HG03521 (cell line): ENCODE results near the gene GNPDA1.

Experiments used
- ATAC-seq: cut with Tn5 transposase; IDR thresholded peaks from one replicate; pipeline ENCODE4 v1.9.1; 2021; ENCODE audit warnings: mild to moderate bottlenecking, moderate library complexity; ENCODE audit not compliant: unreplicated experiment

The GNPDA1 gene

GRCh38 chr5:141995656-141996055 lies 17.2 kb downstream of the GNPDA1 start:
- ATAC-seq = no peak

- ATAC-seq = no peak
Observed at GRCh38 chr5:141994511-141995136, 18.2 kb downstream of the GNPDA1 start.

DNA sequence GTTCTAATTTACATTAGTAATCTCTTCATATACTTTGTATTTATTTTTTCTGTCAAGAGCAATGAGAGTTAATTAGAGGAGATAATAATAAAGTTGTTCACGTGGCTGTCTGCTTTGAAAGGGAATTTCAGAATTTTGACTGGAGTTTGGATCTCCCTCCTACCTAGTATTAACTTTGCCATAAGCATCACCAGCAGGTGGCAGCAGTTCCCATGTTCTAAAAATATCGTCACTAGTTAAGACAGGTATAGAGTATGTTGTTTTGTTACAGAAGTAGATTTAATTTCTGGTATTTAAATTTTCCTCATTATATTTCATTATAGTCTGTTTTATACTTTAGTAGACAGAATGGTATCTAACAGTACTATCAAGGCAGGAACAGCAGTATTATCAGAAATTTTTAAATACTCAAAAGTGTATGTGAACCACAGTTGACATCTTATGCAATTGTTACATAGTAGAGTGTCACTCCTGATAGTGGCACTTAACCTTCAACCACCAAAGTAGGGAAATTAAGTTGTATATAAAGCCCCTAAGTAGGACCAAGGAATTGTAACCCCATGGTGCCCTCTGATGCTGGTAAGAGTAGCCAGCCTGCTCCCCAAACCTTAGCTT lies 20.4 kb downstream of the GNPDA1 start:
- no peak for ATAC-seq

GRCh38 chr5:141989720-141990119 lies 23.1 kb downstream of the GNPDA1 start:
- no peak for ATAC-seq

- no peak for ATAC-seq
Observed at GRCh38 chr5:141986072-141986471, 26.8 kb downstream of the GNPDA1 start.

DNA sequence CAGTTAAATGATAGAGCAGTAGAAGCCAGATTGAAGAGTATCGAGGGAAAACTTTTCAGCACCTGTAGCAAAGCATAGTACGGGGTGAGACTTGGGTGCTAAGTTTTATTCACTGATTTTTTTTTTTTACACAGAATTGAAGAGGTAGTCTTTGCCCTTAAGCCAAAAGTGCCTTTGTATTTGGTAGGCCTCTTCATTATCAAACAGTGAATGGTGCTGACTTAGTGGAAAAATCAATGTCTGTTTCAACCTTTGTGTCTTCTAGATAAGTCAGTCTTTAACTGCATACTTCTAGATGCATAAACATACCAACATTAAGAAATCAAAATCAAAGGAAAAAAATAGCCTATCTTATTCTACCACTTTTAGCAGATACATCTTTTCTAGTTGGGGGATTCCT lies 30.2 kb downstream of the GNPDA1 start:
- ATAC-seq = no peak

GRCh38 chr5:141978389-141978788 lies 34.4 kb downstream of the GNPDA1 start:
- ATAC-seq = no peak

DNA sequence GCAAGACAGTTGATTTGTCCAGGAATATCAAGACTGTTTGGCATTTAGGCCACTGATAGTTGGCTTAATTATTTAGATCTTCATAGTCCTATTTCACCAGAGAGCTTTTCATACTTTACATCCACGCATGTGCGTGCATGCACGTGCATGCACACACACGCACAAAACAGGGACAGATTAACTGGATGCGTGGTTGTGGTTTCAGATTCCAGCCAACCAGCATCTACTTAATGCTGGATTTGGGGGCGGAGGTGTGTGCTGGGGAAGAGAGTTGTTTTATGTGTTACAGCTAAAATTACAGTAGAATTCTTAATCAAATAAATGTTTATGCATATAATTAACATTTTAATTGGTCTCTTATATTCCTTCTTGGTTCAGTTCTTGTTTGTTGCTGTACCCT lies 36.7 kb downstream of the GNPDA1 start:
- ATAC-seq = no peak

DNA sequence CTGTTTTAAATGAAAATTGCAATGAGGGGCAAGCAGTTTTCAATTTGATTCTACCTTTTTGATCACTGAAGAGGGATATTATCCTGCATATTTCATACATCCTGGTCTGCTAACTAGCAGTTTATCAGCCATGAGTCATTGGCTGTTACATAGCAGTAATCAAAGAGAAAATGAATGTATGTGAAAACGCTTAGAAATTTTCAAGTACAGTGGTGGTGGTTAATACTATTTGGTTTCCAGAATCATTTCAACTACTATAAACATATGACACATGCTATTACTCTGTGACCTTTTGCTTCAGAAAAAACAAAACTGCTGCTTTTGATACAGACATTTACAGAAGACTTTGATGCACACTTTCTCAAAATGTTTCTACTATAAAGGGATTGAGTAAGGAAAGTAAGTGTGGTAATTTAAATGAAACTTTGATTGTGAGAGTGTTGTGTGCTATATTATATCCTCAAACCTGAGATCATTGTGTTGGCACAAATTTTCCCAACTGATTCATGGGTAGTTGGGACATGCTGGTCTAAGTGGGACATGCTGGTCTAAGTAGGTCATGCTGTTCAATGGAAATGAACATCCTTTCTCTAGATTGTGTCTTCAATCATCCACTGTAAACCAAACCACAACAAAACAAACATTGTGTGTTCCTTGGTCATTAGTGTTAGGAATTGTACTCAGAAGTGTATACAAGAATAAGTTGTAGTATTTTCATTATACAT lies 38.8 kb downstream of the GNPDA1 start:
- no peak for ATAC-seq

- peak; percentile 54 for ATAC-seq
Observed at GRCh38 chr5:141969783-141970771, 42.8 kb downstream of the GNPDA1 start.

DNA sequence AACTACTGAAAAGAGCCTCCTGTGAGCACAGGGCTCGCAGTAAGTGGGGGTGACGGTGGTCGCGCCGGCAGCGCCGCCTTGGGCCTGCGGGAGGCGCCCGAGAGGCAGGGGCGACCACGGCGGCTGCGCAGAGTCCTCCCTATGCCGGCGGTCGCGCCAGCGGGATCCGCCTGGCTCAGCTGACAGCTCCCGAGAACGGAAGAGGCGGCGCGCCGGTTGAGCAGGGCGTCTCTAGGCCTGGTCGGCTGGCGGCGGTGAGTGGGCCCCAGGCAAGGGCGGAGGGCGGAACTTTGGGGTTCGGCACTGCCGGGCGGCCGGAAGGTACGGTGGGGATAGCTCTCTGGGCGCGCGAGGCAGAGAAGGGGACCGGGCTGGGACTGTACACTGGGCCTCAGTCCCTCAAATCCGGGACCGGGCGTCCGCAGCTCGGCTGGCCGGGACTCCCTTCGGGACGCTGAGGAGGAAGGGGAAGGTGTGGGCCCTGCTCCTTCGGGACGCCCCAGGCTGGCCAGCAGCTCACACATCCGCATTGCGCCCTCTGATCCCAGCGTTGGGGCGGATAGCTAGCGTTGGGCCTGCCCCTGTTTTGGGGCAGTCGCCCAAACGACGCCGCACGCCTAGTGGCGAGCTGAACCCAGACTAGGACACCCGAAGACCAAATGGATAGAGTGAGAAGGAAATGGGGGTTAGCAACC lies 43.8 kb downstream of the GNPDA1 start, which contains the start of gene RNF14:
RNF14 (plus strand) TSS at position 192 of the 695 bp plus-strand sequence. CDS start 4,484 bp downstream, outside the sequence.
- peak; percentile 92 for ATAC-seq

DNA sequence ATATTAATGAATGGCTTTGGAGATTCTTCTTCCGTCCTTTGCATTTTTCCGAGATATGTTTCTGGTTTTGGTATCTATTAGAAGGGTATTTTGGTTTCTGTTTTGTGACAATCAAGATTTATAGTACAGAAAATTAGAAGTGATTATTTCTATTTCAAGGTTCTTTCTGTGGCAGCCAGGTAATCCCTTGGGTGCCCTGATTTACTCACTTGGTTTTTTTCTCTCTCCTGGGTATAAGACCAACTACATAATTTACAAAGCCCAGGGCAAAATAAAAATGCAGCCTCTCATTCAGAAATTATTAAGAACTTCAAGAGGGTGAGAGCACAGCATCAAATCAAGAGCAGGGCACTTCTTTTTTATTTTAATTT lies 45.9 kb downstream of the GNPDA1 start:
- no peak for ATAC-seq

DNA sequence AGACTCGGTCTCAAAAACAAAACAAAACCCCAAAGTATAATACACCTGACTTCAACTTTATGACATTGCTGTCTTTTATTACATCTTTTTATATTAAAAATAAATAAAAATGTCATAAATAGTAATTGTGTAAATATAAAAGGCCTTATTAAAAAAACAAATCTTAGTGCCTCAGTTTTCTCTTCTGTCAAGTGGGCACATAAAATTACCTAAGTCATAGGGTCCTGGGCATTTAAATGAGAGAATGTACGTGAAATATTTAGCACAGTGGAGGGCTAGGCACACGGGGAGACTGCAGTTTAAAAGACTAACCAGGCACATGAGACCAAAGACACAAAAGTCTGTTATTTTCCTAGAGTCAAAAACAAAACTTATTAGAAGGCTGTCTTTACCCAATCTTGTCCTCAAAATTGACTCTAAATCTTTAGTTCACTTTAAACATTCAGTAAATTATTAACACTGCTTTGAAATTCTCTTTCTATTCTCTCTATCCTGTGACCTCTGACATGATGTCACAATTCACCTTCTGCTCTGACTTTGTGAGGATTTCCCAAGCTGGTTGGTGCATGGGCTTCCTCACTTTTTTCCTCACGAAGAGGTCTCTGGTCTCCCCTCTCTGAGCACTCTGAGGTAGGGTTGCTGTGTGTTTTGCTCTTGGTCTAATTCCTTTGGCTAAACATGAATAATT lies 46.4 kb downstream of the GNPDA1 start:
- no peak for ATAC-seq

DNA sequence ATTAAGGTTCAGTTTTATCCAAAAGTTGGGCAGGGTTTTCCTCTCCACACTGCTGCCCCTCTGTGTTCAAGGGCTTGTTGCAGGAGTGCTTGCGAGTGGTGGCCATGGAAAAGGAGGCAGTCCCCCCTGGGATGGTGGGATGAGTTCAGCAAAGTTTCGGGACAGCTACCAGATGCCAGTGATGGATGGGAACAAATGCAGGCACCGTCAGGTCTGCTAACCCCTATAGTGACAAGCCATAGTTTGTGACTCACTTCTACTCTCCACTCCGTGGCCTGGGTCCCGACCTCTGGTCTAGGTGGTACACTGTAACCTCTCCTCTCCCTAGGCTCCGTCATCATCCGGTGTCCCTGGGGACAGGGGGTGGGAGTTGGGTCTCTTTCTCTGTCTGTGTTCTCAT lies 47.8 kb downstream of the GNPDA1 start:
- ATAC-seq = no peak

DNA sequence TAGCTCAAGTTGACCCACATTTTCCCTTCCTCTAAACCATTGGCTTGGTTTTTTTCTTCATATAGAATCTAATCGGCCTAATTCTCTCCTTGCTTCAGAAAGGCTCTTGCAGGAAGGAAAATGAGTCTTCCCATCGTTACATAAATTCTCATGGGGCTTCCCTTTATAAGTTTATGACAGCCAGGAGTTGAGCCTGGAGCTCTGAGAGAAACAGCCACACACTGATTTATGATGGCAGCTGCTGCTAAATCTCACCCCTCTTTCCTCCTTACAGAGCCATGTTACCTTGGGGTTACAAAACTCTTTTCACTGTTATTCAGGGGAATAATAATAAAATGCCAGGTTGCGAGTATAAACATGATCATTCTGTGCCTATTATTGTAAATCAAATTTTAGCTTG lies 49.1 kb downstream of the GNPDA1 start:
- no peak for ATAC-seq

- no peak for ATAC-seq
Observed at GRCh38 chr5:141961466-141961865, 51.4 kb downstream of the GNPDA1 start.

DNA sequence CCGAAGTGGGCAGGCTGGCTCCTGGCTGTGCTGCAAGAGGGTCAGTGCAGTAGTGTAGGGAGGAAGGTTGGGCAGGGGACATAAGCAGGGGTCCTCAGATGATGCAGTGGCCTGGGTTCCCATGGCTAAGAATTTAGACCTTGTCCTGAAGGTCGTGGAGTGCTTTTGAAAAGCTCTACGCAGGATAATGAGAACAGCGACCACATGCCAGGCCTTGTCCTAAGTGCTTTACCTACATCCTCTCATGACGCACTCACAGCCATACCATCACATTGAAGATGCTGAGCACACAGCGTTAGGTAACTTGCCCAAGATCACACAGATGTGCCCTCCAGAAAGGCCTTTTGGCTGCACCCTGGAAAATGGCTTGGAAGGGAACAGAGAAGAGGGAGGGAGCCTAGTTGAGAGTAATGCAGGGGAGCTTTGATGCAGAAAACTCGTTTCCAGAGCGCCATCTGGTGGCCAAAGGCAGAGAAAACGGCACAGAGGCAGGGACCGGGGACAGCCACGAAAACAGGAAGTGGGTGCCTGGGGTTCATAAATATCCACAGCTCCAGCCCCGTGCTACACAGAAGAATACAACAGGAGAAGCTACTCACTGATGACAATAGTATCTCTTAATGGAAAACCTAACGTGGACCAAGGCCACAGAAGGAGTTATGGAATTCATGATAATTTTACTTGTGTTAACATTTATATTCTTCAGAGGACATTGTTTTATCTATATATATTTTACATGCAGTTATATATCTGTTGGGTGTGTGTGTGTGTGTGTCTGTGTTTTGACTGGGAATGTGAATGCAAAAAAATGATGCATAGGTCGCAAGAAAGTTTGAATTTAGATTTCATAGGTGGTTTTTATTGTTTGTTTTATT lies 52.1 kb downstream of the GNPDA1 start:
- ATAC-seq = peak; percentile 90

DNA sequence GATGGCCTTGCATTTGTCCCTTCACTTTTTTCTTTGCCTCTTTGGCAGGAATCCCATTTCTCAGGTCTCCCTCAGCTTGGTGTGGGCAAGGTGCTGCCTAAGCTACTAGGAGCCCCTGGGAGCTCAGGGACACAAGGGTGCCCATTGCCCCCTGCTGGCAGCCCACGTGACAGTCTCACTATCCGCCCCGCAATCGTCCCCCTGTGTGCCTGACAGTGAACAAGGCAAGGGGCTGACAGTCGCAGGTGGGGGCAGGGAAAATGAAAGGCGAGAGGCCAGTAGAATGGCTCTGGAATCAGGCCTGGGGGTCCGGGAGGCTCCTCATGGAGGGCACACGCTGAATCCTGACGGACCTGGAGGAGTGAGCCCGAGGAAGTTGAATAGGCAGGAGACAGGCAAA lies 52.8 kb downstream of the GNPDA1 start:
- ATAC-seq = no peak
